Activated CD4-positive, alpha-beta T cell treated with anti-CD3 and anti-CD28 coated beads, Interleukin-2, amount 50 U/mL, for 16 hours (primary cell): ENCODE measurements around the gene RBMS3.
"Not testable (repeated sequence)": the region's sequence is repeated elsewhere in the genome, so short reads cannot be mapped to it uniquely, and the experiment has no call there.

Experiments used
- DNase-seq: peaks from one replicate; pipeline ENCODE4 v3.0.0-alpha.2; 2020

Gene RBMS3

GRCh38 chr3:29313981-29314726, 33.3 kb downstream of the RBMS3 start:
- DNase-seq, result no peak

DNA sequence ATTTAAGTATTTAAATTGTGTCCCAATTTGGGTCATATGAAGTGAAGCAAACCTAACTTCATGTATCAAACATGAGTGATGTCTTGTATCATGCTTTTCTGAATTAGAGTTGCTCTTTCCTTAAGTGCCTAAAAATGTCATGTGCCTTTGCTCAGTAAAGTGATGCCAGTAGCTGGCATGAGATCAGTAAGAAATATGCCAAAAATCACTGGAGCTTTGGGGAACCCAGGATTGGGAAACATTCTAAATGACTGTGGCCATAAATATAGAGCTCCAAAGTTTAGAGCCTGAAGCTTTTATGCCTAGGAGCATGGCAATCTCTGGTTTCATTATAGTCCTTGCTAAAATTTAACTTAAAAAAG, 33.8 kb downstream of the RBMS3 start:
- no peak for DNase-seq

DNA sequence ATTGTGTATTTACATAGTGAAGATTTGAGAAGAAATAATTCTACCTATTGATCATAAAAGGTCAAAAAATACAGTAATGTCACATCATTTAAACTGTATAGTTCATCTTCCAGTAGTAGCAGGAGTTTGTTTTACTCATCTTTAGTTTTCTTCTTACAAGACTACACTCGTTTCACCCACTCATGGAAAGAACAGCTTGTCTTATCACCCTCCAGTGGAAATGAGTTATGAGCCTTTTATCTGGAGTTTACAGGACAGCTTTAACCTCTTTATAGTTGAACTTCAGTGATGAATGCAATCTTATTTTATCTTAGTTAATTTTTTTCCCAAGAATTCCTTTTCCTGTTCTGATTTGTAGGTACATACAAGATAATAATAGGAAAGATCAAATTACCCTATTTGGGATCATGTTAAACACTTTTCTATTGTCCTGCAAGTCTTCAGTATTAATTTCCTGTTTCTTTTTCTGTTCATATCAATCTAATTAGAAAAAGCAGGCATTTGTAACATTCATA, 36.8 kb downstream of the RBMS3 start:
- no peak for DNase-seq

- no peak for DNase-seq
Observed at GRCh38 chr3:29318251-29318650, 37.4 kb downstream of the RBMS3 start.

- DNase-seq, result no peak
Observed at GRCh38 chr3:29319262-29319661, 38.4 kb downstream of the RBMS3 start.

DNA sequence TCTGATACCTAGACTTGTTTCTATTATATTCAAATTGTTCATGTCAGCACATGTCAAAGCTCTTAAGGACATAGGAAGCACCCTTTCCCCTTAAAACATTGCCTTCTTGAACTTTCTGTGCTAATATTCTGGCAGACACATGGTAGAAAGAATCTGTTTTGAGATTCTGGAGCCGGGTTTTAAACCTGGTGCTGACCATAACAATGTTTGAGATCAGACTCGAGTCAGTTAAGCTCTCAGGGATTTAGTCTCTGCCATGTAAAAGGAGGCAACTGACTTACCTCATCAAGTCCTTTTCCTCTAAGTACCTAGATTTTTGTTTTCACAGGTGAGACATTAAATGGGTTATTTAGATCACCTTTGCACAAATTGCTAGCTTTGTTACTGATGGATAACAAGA, 38.9 kb downstream of the RBMS3 start:
- no peak for DNase-seq

DNA sequence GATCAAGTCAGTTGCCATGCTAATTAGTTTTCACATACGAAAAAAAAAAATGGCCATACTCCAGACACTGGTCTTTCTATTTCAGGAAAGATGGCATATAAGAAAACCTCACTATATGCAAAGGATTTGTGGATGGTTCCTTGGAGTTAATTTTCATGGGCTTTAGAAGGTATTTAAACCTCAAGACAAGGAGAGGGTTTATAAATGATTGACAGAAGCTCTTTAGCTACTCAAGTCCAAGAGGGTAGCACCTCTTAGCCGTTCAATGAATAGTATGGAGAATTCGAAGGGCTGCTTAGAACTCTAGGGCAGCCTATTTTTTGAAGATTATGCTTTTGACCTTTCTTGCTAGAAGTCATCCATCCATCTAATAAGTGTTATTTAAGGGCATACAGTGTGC, 41.7 kb downstream of the RBMS3 start:
- no peak for DNase-seq

- no peak for DNase-seq
Observed at GRCh38 chr3:29324180-29324651, 43.3 kb downstream of the RBMS3 start.

DNA sequence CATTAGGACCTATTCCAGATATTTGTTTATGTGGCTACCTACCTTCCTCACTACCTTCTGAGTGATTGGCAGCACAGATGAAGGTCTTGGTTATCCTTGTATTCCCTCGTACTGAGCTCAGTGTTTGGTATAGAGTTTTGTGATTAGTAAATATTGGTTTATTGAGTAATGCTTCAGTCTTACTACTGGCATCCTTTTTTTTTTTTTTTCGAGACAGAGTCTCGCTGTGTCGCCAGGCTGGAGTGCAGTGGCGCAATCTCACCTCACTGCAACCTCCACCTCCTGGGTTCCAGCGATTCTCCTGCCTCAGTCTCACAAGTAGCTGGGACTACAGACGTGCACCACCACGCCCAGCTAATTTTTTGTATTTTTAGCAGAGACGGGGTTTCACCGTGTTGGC, 45.7 kb downstream of the RBMS3 start:
- DNase-seq, result not testable (repeated sequence)

GRCh38 chr3:29329986-29330890, 49.4 kb downstream of the RBMS3 start:
- DNase-seq, result no peak

GRCh38 chr3:29331035-29331434, 50.2 kb downstream of the RBMS3 start:
- no peak for DNase-seq

- no peak for DNase-seq
Observed at GRCh38 chr3:29331456-29332194, 50.8 kb downstream of the RBMS3 start.

GRCh38 chr3:29332195-29332637, 51.3 kb downstream of the RBMS3 start:
- no peak for DNase-seq

DNA sequence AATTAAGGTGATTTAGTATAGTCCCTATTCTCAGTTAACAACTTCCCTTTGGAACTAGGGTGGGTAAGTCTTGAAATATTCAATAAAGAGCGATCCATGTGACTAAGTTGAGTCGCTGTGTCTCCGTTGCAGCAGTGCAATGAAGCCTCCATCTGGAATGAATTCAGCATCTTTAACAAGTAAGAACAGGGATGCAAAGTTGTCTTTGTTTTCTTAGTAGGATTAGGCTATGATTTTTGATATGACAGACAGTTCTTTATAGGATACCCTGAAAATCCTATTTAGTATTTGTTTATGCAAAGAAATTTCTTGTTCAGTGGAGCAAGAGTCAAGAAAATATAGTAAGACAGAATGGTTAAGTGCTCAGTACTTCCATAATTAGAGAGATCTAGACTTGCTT, 52.7 kb downstream of the RBMS3 start:
- DNase-seq, result no peak

DNA sequence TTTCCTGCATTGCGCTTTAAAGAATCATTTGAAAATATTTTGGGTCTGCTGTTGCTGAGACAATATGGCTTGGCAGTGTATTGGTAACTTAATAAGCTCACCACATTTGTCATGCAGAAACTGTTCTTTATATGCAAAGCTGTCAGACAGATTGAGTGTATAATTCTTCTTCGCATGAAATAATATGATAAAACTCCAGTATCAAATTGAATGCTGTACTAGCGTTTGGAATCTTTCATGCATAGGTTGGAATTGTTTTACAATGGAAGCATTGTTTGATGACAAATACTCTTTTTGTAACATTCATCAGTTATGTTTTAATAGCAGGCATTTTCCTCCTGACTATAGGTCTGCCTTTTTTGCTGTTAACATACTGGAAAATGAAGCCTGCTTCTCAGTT, 53.8 kb downstream of the RBMS3 start:
- DNase-seq, result no peak

DNA sequence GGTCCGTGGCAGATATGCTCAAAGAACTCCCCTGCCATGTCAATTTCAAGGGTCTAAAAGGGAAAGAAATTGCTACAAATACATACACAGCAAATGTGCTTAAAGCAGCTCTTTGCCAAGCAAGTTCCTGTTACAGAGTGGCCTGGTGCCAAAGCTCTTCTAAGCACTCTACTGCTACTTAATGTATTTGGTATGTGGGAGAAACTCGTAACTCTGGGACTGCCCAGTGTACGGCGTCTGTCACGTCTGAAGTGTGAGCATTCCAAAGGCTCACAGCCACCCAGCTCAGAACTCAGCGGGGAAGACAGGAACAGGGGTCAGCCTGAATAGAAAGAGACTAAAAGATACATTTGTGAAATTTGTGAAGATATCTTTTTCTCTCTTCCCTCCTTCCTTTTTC, 54.6 kb downstream of the RBMS3 start:
- no peak for DNase-seq

DNA sequence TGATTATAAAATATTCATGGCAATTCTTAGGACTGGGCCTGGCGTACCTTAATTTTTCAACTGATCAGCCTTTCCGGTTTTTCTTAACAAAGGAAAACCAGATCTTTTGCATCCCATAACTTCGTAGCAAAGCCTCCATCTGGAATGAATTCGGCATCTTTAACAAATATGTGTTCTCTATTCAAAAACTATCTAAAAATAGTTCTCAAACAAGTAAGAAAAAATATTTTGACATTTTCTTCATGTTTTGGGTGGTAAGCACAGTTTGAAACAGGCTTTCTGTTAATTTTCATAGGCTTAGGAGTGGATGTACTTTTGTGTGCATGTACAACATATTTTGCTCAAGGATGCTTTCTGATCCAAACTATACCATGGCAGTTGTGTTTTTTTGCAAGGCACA, 55.1 kb downstream of the RBMS3 start:
- DNase-seq, result no peak

DNA sequence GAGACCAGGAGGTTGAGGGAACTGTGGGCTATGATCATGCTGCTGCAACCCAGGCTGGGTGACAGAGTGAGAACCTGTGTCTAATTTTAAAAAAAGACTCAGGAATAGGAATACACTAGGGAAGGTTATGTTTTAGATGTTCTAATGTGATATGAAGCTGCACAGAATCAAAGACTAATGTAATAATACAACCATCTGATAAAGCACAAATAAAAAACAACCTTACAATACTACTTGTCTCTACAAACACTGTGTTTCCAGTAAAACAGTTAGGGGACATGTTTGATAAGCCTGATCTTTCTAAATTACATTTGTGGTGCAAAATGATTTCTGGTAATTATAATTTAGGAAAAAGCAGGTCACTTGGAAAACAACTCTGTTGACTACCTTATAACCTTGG, 56.7 kb downstream of the RBMS3 start:
- no peak for DNase-seq

GRCh38 chr3:29338377-29338776, 57.5 kb downstream of the RBMS3 start:
- no peak for DNase-seq

DNA sequence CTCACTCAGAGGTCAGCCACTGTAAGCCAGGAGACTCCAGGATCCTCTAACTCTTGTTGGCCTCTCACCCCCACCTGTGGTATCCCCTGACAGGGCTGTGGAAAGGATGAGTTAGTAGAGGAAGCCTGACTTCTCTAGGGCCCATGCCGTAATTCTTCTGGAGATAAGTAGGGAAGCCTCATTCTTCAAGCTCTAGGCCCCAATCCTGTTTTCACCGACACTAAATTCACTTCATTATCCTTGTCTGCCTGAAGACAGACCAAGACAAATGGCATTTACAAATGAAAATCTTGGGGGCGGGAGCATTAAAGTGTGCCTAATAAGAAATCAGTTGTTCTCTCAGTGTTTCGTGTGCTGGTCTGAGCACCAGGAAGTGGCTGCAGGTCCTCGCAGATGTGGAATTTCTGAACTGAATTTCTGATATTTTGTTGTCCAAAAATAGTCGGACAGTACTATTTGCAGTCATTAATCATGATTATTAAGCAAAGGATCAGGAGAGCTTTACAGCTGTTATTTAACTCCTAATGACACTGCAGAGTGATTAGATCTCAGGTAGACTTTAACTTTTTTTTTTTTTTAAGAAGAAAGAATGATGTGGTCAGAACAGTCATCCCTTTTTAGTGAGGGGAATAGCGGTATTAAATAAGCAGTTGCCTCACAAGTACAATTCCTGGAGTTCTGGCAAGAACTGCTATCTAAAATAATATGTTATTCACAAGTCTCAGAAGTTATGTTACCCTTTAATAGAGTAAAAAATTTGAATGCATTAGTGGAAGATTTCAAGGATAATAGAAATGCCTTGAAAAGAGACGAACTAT, 58.4 kb downstream of the RBMS3 start:
- no peak for DNase-seq

- no peak for DNase-seq
Observed at GRCh38 chr3:29344154-29344553, 63.3 kb downstream of the RBMS3 start.

GRCh38 chr3:29344935-29345334, 64.1 kb downstream of the RBMS3 start:
- no peak for DNase-seq
